Left renal cortex interstitium (tissue), 4 donors: ENCODE results near the gene CRK. TPM values are rescaled to one million over a fixed set of nuclear protein-coding genes. Genes with fewer than 3 reads are reported as not detected.

Source experiments
- DNase-seq, 4 donors: peaks; one replicate each; pipeline ENCODE4 v3.0.0-alpha.2; 2013; ENCODE audit warnings: low read depth in 4 of 4, low spot score in 2 of 4, missing footprints in 1 of 4
- polyA plus RNA-seq, 4 donors: library from polyadenylated mRNA; unstranded; fragments of 120-200 nt; gene quantifications; one replicate each; pipeline ENCODE4 v1.2.1, GENCODE V29; 2013; ENCODE audit not compliant: insufficient read length in 4 of 4

CRK gene
- polyA plus RNA-seq, 4 donors, result 56.0 to 68.1 (median 64.0) TPM

DNA sequence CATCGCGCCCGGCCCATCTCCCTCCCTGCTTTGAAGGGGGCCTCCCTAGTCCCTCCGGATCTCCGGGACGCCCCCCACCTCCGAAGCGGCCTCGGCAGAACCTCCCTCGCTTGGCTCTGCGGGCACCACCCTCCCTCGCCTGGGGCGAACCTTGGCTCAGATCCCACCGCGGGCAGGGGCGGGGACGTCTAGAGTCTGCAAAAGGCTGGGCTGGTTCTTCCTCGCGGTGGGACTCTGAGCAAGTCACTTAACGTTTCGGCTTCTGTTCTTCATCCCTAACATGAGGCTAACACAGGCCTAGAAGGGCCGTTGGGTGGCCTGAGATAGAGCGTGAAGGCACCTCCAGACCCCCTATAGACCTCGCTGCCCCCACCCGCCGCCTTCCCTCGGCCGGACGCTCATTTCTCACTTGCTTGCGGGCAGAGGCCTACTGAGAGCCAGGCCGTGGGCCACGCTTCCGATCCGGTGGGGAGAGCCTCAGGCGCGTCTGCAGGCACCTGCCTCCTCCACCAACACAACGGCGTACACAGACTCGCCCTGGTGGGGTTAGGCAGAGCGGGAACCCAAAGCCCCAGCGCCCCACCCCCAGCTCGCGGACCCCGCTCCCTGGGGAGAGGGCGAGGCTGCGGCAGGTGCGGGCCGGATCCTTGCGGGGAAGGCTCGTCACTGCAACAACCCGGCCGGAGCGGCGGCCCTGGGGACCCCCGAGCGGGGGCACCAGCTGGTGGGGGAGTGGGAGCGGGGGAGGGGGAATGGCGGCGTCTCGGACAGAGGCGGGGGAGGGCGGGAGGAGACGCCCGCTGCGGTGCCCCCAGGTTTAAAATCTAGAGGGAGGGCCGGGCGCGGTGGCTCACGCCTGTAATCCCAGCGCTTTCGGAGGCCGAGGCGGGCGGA, 31.0 kb upstream of the CRK start:
- no peak for DNase-seq

DNA sequence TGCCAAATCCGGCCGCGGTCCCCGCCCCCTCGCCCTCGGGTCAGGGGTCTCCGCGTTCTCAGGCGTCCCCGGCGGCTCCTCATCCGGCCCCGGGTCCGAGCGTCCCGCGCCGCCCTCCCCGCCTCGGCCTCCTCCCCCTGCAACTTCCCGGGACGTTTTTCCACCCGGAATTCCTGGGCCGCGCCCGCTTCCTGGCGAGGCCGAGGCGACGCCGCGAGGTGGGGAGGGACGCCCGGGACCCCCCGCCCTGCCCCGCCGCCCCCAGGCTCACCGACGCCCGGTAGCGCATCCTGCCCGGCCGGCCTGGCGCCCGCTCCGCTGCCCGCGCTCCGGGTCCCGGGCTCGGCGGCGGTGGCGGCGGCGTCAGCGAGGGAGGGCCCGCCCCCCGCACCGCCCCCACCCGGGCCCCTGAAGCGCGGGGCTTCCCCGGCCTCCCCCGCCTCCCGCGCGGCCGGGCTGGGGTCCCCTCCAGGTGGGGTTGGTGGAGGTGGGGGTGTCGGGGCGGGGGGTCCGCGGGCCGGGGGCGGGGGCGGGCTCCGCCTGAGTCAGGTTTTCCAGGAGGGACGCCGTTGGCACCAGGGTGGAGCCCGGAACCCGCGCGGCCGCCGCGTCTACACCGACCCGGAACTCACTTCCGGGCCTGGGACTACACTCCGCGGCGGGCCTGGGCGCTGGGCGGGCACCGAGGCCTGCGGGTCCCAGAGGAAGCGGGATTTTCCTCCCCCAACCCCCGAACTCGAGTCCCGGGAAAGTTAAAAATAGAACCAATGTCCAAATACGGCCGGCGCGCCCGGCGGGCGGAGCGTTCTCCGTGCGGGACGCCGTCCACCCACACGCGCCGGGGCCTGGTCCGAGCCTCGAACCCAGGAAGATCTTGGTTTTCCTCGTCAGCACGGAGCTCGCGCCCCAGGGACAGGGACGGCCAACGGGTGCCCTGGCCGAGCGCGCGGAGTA, 29.7 kb upstream of the CRK start:
- DNase-seq, result no peak

DNA sequence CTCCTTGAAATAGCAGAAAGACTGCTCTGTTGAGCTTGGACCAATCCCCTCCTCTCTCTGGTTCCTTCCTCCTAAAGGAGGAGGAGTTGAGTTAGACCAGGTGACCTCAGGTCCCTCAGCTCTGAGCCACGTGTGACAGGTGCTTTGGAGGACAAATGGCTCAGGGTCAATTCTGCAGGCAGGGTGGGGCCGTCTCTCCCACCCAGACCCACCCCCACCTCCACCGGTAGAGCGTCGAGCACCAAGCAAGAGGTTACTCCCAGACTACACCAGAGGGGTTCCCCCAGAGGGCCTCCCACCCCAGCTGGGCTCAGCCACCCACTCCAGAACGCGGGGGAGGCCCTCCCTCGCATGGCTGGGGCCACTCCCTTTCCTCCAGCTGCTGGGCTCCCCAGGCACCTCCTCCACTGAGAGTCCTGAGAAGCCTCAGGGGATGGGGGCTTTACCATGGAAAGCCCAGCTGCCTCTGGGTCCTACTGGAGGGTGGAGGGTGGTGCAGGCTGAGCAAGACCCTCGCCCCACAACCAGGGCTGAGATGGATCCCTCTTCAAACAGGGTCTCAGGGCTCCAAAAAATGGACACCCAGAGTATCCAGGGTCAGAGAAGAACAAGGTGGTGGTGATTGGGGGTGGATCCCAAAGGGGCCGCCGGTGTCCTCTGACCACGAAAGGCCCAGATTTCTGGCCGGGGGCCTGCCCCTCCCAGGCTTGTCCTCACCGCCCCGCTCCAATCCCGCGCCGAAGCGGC, 28.8 kb upstream of the CRK start:
- no peak for DNase-seq

DNA sequence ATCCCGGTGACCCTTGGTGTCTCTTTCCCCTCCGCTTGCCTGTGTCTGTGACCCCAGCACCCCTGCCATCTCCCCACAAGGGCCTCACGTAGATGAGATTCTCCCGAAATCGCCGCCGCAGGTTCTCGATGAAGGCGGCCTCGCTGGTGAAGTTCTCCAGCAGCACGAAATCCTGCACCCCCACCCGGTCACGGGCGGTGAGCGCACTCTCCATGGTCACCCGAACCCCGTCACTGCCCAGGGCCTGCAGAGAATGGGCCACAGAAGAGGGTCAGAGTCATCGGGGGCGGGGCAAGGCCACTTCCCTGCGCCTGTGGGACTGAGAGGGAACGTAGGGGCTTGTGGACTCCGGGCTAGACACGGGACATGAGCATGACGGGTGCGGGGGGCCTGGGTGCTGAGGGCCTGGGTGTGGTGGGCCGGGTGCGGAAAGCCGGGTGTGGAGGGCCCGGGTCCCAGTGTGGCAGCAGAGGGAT, 28.1 kb upstream of the CRK start:
- DNase-seq, result no peak

DNA sequence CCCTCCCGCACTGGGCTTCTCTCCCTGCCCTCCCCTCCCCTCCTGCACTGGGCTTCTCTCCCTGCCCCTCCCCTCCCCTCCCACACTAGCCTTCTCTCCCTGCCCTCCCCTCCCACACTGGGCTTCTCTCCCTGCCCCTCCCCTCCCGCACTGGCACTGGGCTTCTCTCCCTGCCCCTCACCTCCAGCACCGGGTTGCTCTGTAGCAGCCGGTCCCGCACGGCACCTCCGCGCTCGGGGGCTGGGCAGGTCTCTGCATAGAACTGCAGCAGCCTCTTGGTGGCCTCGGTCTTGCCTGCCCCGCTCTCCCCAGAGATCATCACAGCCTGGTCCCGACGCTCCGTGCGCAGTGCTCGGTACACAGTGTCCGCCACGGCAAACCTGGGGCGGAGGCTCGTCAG, 26.6 kb upstream of the CRK start:
- DNase-seq, result no peak

DNA sequence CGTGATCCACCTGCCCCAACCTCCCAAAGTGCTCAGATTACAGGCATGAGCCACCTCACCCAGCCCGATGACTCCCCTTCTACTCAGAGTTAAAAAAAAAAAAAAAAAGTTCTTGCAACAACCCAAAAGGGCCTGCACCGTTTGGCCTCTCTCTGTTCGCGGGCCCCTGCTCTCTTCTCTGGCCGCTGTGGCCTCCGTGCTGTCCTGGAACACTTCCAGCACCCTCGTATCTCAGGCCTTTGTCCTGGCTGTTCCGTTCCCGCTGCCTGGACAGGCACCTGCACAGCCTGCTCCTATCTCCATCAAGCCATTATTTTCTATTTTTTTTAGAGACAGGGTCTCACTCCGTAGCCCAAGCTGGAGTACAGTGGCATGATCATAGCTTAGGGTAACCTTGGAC, 25.7 kb upstream of the CRK start:
- no peak for DNase-seq

DNA sequence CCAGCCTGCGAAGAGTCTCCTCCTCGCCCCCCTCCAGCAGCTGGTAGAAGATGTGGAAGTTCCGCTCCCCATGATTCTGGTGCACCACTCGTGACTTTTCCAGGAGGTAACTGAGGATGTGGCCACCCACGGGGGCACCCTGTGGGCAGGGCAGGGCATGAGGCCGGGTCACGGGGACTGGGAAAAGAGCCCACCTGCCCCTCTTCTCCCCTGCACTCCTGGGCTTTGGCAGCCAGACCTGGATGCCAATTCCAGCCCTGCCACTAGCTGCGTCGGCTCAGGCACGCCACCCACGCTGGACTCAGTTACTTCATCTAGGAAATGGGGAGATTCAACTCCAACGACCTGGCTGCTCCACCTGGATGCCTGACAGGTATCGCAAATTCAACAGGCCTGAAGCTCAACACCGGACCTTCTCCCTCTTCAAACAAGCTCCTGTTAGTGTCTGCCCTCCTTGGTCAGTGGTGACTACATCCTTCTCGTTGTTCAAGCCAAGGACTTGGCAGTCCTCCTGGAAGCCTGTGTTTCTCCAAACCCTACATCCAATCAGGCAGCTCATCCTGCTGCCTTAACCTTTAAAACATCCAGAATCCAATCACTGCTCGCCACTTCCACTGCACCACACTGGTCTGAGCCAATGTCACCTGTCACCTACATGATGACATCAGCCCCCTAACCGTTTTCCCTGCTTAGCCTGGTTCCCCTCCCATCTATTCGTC, 24.9 kb upstream of the CRK start:
- DNase-seq, result no peak

DNA sequence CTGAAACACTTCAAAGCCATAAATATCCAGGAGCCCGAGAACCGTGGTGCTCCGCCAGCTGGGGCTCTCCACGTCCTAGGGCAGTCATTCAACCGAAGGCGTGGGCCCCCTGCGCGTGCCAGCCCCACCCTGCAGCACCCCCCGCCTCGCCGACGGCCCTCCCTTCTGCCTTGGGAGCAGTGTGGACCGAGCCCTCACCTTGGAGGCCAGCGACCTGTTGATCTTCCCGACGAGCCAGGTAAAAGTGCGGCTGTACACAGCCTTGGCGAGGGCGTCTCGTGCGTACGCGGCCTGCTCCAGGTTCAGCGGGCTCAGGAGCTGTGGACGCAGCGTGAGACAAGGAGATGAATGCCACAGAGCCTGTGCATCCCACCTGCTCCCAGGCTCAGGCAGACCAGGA, 22.4 kb upstream of the CRK start:
- no peak for DNase-seq

DNA sequence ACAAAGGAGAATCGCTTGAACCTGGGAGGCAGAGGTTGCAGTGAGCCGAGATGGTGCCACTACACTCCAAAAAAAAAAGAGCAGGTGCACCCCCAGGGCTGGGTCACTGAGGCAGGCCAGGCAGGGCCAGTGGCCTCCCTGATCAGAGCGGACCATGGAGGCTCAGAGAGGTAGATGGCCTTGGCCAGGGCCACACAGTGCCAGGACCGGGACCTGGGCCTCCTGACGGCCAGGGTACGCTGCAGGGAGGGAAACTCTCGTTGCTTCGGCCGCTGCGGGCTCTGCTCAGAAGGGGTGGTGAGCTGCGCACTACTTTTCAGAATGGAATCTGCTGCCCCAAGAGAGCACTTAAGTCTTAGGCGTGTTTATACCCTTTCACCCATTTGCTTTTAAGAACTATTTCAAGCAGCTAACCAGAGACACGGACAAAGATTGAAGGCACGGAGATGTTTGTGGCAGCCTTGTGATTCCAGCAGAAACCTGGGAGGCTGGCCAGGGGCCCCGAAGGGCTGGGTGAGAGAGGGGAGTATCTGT, 19.4 kb upstream of the CRK start:
- DNase-seq, result no peak

DNA sequence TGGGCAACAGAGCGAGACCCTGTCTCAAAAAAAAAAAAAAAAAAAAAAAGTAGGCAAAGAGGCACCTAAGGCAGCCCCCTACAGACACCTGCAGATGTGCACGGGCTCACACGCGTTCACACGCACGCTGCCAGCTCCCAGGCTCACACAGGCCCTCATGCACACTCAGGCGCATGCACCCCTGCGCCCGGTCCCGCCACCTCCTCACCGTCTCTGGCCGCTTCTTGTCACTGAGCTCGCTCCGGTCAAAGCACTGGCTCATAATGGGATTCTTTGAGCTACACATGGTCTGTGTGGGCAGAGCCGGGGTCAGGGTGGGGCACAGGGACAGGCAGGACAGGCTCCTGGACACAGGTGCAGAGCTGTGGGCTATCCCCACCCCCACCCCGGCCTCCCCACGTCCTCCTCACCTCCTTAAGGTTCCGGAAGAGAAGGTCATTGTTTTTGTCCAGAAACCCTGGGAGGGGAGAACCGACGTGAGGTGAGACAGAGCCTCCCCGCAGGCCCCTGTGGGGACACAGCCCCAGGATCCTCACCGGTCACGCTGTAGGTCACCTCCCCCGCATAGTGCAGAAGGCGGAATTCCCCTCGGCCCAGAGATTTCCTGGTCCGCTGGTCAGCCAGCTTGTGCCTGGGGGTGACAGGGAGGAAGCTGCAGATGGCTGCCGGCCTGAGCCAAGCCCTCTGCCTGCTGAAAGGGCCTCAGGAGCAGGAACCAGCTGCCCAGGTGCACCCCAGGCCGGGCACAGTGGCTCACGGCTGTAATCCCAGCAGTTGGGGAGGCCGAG, 18.6 kb upstream of the CRK start:
- no peak for DNase-seq

DNA sequence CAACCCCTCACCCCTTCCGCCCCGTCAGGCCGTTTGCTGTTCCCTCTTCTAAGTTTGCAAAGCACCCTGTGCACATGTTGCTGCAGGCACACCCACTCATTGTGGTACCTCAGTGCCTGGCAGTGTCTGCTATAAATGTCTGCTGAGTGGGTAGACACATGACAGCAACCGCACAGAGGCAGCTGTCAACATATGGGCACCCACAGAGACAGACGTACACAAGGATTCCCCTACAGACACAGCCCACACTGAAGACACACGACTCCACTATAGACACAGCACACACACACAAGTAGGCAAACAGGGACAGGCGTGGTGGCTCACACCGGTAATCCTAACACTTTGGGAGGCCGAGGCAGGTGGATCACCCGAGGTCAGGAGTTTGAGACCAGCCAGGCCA, 17.8 kb upstream of the CRK start:
- DNase-seq, result no peak

DNA sequence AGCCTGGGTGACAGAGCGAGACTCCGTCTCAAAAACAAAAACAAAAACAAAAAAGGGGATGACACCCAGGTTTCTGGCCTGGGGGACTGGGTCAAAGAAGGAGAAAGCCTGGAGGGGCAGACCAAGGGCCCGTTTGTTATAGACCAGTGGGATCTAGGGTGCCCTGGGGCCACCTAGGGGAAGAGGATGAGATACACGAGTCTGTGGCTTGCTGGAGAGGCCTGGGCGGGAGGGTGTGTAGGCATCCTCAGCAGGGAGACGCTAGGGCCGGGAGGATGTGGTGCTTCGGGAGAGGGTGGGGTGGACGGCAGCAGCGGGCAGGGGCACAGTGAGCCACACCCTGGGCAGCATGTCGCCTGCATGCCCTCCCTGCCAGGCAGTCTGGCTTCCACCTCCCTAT, 17.1 kb upstream of the CRK start:
- no peak for DNase-seq

DNA sequence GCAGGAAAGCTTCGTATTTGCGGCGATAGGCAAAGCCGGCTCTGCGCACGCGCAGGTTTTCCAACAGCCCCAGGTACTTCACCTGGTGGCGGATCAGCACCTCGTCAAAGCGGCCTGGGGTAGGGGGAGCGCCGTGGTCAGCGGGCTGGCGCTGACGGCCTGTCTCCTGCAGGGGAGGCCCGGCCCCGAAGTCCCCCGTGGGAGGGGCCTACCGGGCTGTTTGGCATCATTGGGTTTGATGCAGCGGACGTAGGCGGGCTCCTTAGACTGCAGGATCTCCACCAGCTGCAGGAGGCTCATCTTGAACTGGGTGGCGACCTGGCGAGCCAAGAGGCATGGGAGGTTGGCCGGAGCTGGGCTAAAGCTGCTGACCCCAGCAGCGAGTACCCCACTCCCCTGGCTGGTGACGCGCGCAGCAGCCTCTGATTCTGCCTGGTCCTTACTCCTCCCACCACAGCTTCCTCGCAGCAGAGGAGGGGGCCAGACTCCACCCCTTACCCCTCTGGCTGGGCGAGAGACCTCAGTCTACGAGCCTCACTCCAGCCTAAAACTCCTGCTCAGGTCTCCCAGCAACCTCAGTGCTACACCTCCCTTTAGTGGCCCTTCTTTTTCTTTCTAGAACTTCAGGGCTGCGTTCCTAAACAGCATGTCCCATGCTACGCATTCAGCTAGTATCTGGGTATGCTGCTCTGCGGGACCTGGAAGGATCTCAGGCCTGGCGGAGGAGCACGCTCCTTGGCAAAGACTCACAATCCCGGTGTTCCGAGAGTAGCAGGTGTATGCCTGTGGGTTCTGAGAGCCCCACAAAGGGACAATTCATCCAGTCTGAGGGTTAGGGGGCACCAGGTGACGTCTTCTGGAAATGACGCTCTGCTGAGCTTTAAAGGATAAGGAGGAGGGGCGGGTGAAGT, 16.1 kb upstream of the CRK start:
- no peak for DNase-seq

DNA sequence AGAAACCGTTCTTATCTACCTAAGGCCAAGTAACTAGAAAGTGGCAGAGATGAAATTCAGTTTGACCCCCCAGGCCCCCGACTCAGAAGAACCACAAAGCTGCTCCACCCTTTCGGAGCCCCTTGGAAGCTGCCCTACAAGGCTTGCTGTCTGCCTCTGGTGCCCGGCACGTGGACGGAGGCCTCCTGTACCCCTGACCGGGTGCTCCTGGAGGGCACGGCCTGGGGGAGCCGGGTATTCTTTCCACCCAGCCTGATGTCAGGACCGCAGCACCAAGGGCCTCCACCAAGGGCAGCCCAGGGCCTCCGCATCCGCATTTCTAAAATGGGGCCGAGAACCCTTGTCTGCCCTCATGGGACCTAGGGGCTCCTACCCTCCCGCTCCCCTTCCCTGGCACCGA, 15.5 kb upstream of the CRK start:
- DNase-seq, result no peak

DNA sequence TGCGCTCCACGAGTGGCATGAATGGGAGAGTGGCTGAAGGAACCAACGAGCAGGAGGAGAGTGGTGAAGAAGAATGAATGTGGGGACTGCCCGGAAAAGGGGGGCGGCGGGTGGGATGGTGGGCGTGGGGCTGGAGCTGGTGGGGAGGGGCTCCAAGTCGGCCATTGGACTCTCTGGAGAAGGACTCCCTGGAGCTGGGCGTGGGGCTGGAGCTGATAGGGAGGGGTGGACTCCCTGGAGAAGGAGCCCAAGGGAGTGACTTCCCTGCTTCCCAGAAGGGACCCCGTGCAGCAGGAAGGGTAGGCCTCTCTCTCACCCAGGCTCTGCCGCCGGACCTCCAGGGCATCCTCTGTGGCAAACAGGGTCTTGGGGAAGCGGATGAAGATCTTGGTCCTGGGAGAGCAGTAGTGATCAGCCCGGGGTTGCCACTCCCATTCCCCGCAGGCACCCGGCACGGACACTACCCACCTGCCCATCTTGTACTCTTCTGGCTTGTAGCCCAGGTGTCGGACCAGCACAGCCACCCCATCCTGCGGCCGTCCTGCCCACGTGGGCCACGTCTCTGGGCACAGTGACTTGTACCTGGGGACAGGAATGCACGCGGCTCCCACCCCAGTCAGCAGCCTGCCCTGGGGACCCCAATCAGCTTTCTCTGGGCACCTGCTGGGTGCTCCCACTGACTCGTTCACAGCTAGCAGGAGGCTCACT, 14.9 kb upstream of the CRK start:
- DNase-seq, result no peak

DNA sequence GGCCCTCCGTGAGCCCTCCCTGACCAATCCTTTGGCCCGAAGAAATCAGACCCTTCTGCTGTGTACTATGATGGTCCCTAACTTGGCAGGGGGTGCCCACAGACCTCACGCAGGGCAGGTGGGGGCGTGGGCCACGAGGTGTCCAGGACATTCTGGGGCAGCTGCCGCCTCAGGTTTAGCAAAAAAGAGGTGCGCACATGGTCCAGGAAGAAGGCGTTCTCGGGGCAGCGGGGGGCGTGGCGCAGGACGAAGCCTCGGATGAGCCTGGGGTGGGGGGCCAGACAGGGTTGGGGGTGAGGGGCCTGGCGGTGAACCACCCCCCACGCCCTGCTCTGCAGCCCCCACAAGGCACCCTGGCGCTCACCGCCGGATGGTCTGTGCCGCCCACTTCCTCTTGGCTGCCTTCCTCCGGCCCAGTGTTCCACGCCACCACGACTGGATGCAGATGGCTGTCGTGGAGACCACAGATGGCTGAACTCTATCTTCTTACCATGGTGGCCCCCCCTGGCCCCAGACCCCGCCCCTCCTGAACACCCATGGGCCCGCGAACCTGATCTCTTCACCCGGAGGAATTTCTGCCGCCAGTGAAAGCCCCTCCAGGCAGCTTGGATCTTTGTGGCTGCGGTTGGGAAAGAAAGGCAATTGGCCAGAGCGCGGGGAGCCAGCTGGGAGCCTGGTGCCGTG, 14.2 kb upstream of the CRK start:
- DNase-seq, result no peak
